ENCODE measurements around the gene PCLO. TPM values are rescaled to one million over a fixed set of nuclear protein-coding genes. Genes with fewer than 3 reads are reported as not detected.

Gene PCLO
- polyA plus RNA-seq, 3 donors = not detected

GRCh38 chr7:82803411-82803810 is 359.3 kb downstream of the PCLO start:
- no peak for DNase-seq
- Histone ChIP-seq H3K4me1 (ENCODE audit: control insufficient read depth in 1 of 2, insufficient read depth in 2 of 2, low read length in 2 of 2) (no peaks in the 10 kb centered on the region), H3K4me3 (replicated peaks in 1 of 3; ENCODE audit: low read depth in 2 of 3, low read length in 3 of 3) (no peak overlapping the region), H3K36me3 (replicated peaks in 1 of 2; ENCODE audit: control insufficient read depth in 1 of 2, insufficient read depth in 2 of 2, low read length in 2 of 2) (no peaks in the 10 kb centered on the region), H3K4me2 (replicated peaks; ENCODE audit: extremely low read depth, low read length, poor library complexity, severe bottlenecking) (no peak overlapping the region), H3K9me3 (replicated peaks in 1 of 2; ENCODE audit: control insufficient read depth in 1 of 2, insufficient read depth in 1 of 2, low read length in 2 of 2) (no peaks in the 10 kb centered on the region), H3K27me3 (ENCODE audit: control insufficient read depth in 2 of 2, insufficient read depth in 2 of 2, low read length in 2 of 2) (no peaks in the 10 kb centered on the region), H3K79me2 (ENCODE audit: insufficient read depth, low read length) (no peaks in the 10 kb centered on the region), H3K27ac (ENCODE audit: low read depth in 1 of 2, low read length in 2 of 2) (no peak overlapping the region), H2AFZ (ENCODE audit: insufficient read depth, low read depth, low read length, poor library complexity, severe bottlenecking) (no peak overlapping the region), H4K20me1 (ENCODE audit: insufficient read depth, low read length) (no peaks in the 10 kb centered on the region), H3K9ac (ENCODE audit: insufficient read depth, low read length, poor library complexity, severe bottlenecking) (no peak overlapping the region)
- Mint-ChIP-seq H3K27me3 (ENCODE audit: low read depth in 3 of 3) (no peaks in the 10 kb centered on the region), H3K27ac (no peak overlapping the region), H3K9me3 (peaks cover 0 to 6% (median 0%) of the 10 kb centered on the region in 7 donors), H3K4me3 (no peak overlapping the region), H3K4me1 (no peaks in the 10 kb centered on the region), H3K36me3 (no peaks in the 10 kb centered on the region)
- intact Hi-C loops (cut with micrococcal nuclease) = no loop called here
- no CpG with 5 or more reads among the region's 2 CpGs for WGBS (ENCODE audit: insufficient coverage)
- TF ChIP-seq CTCF (IDR thresholded peaks at IDR 0.05) = no peak

GRCh38 chr7:82789883-82790609 is 372.6 kb downstream of the PCLO start:
- H3K27me3 ChIP-seq (ENCODE audit: control insufficient read depth in 2 of 2, insufficient read depth in 2 of 2, low read length in 2 of 2) = no peaks in the 10 kb centered on the region
- Mint-ChIP-seq H3K9me3 (peaks cover 0 to 2% (median 0%) of the 10 kb centered on the region in 7 donors), H3K4me1 (no peaks in the 10 kb centered on the region), H3K4me3 (no peak overlapping the region), H3K36me3 (no peaks in the 10 kb centered on the region), H3K27me3 (ENCODE audit: low read depth in 3 of 3) (no peaks in the 10 kb centered on the region), H3K27ac (no peak overlapping the region)
- no peak overlapping the region for H3K4me2 ChIP-seq (replicated peaks; ENCODE audit: extremely low read depth, low read length, poor library complexity, severe bottlenecking)
- no peak overlapping the region for H2AFZ ChIP-seq (ENCODE audit: insufficient read depth, low read depth, low read length, poor library complexity, severe bottlenecking)
- no peaks in the 10 kb centered on the region for H4K20me1 ChIP-seq (ENCODE audit: insufficient read depth, low read length)
- H3K4me1 ChIP-seq (ENCODE audit: control insufficient read depth in 1 of 2, insufficient read depth in 2 of 2, low read length in 2 of 2) = no peaks in the 10 kb centered on the region
- no peaks in the 10 kb centered on the region for H3K36me3 ChIP-seq (replicated peaks in 1 of 2; ENCODE audit: control insufficient read depth in 1 of 2, insufficient read depth in 2 of 2, low read length in 2 of 2)
- no peak for TF ChIP-seq CTCF (IDR thresholded peaks at IDR 0.05)
- DNase-seq = no peak
- no peaks in the 10 kb centered on the region for H3K79me2 ChIP-seq (ENCODE audit: insufficient read depth, low read length)
- intact Hi-C loops (cut with micrococcal nuclease) = no loop called here
- no peak overlapping the region for H3K9ac ChIP-seq (ENCODE audit: insufficient read depth, low read length, poor library complexity, severe bottlenecking)
- 69% methylated on average over 5 of the region's 5 CpGs for WGBS (ENCODE audit: insufficient coverage)
- H3K9me3 ChIP-seq (replicated peaks in 1 of 2; ENCODE audit: control insufficient read depth in 1 of 2, insufficient read depth in 1 of 2, low read length in 2 of 2) = no peaks in the 10 kb centered on the region
- no peak overlapping the region for H3K27ac ChIP-seq (ENCODE audit: low read depth in 1 of 2, low read length in 2 of 2)
- H3K4me3 ChIP-seq (replicated peaks in 1 of 3; ENCODE audit: low read depth in 2 of 3, low read length in 3 of 3) = no peak overlapping the region
